GM23338 (cell line): Measurements from ENCODE around the gene ANP32D. TPM values are rescaled to one million over a fixed set of nuclear protein-coding genes. Genes with fewer than 3 reads are reported as not detected.

ENCODE experiments used
- ATAC-seq: fragments of 200-7000 bp; cut with Tn5 transposase; 3 replicates; pipeline ENCODE4 v1.9.1; 2020
- DNase-seq: peaks from one replicate; pipeline ENCODE4 v3.0.0-alpha.2; 2015; ENCODE audit warnings: low spot score
- H2AFZ ChIP-seq: fragments of 200-600 bp; sonication (generic); 2 replicates; pipeline ENCODE4 v1.8.0; 2016; ENCODE audit warnings: antibody characterized with exemption, mild to moderate bottlenecking, moderate library complexity
- H3F3A ChIP-seq: fragments of 200-600 bp; sonication (generic); replicated peaks from 2 replicates; pipeline ENCODE4 v1.8.0; 2017; ENCODE audit warnings: antibody characterized with exemption, mixed run types, low read depth
- H3K27ac ChIP-seq: fragments of 200-600 bp; sonication (generic); 2 replicates; pipeline ENCODE4 v1.6.1; 2016; ENCODE audit warnings: low read depth
- H3K27me3 ChIP-seq: fragments of 200-600 bp; sonication (generic); 2 replicates; pipeline ENCODE4 v1.8.0; 2016; ENCODE audit warnings: mild to moderate bottlenecking, mixed run types, moderate library complexity; ENCODE audit not compliant: insufficient read depth
- H3K36me3 ChIP-seq: fragments of 200-600 bp; sonication (generic); 2 replicates; pipeline ENCODE4 v1.8.0; 2016; ENCODE audit warnings: mild to moderate bottlenecking; ENCODE audit not compliant: insufficient read depth
- H3K4me1 ChIP-seq: fragments of 200-600 bp; sonication (generic); 2 replicates; pipeline ENCODE4 v1.8.0; 2016; ENCODE audit warnings: mild to moderate bottlenecking, moderate library complexity; ENCODE audit not compliant: insufficient read depth
- H3K4me2 ChIP-seq: fragments of 200-600 bp; sonication (generic); 2 replicates; pipeline ENCODE4 v1.7.1; 2017; ENCODE audit warnings: mixed run types
- H3K4me3 ChIP-seq: fragments of 200-600 bp; sonication (generic); 2 replicates; pipeline ENCODE4 v1.6.1; 2016; ENCODE audit warnings: mixed run types
- H3K79me2 ChIP-seq: fragments of 200-600 bp; sonication (generic); replicated peaks from 2 replicates; pipeline ENCODE4 v1.8.0; 2017; ENCODE audit warnings: mild to moderate bottlenecking; ENCODE audit not compliant: insufficient read depth
- H3K9me2 ChIP-seq: fragments of 200-600 bp; sonication (generic); 2 replicates; pipeline ENCODE4 v1.8.0; 2017; ENCODE audit not compliant: insufficient read depth
- H4K20me1 ChIP-seq: fragments of 200-600 bp; sonication (generic); replicated peaks from 2 replicates; pipeline ENCODE4 v1.8.0; 2017; ENCODE audit warnings: mild to moderate bottlenecking; ENCODE audit not compliant: insufficient read depth
- H3K27ac Mint-ChIP-seq: 2 replicates; pipeline ENCODE4 v1.8.0; 2020; ENCODE audit warnings: inconsistent platforms, mild to moderate bottlenecking, moderate library complexity, mixed read lengths
- H3K27me3 Mint-ChIP-seq: 3 replicates; pipeline ENCODE4 v1.8.0; 2022; ENCODE audit warnings: low read depth, mild to moderate bottlenecking, moderate library complexity, mixed read lengths, inconsistent platforms; ENCODE audit not compliant: insufficient read depth, poor library complexity
- H3K36me3 Mint-ChIP-seq: 3 replicates; pipeline ENCODE4 v1.8.0; 2021; ENCODE audit warnings: low read depth, mild to moderate bottlenecking, inconsistent platforms, moderate library complexity, mixed read lengths
- H3K4me1 Mint-ChIP-seq: 3 replicates; pipeline ENCODE4 v1.8.0; 2020; ENCODE audit warnings: mild to moderate bottlenecking, inconsistent platforms, mixed read lengths
- H3K4me3 Mint-ChIP-seq: 3 replicates; pipeline ENCODE4 v1.8.0; 2021; ENCODE audit warnings: moderate library complexity, mild to moderate bottlenecking, inconsistent platforms, mixed read lengths
- H3K9me3 Mint-ChIP-seq: 3 replicates; pipeline ENCODE4 v1.8.0; 2020; ENCODE audit warnings: moderate library complexity, mild to moderate bottlenecking, inconsistent platforms, mixed read lengths
- ETS1 ChIP-seq: IDR thresholded peaks from 2 replicates; pipeline ENCODE4 v1.6.1; 2016; ENCODE audit warnings: antibody characterized with exemption
- EZH2phosphoT487 ChIP-seq: fragments of 200-600 bp; sonication (generic); IDR thresholded peaks from one replicate; pipeline ENCODE4 v1.8.1; 2018; ENCODE audit warnings: antibody characterized with exemption; ENCODE audit not compliant: unreplicated experiment
- JUNB ChIP-seq: IDR thresholded peaks from one replicate; pipeline ENCODE4 v1.6.1; 2016; ENCODE audit warnings: antibody characterized with exemption; ENCODE audit not compliant: unreplicated experiment
- POLR2AphosphoS5 ChIP-seq: IDR thresholded peaks from 2 replicates; pipeline ENCODE4 v1.6.1; 2016; ENCODE audit warnings: antibody characterized with exemption, low read depth
- STAT1 ChIP-seq: IDR thresholded peaks from one replicate; pipeline ENCODE4 v1.6.1; 2016; ENCODE audit warnings: antibody characterized with exemption; ENCODE audit not compliant: unreplicated experiment
- ZNF331 ChIP-seq: fragments of 250-450 bp; sonication (Bioruptor Pico); IDR thresholded peaks from 2 replicates; pipeline ENCODE4 v1.5.0; 2020; ENCODE audit warnings: low read depth, mild to moderate bottlenecking, moderate library complexity
- polyA plus RNA-seq: library from polyadenylated mRNA; unstranded; fragments of >200 nt; fragmentation: Nextera tagmentation; extraction: Ambion mirVana; gene quantifications from 2 replicates; pipeline ENCODE4 v1.2.1, GENCODE V29; 2016
- total RNA-seq: library from RNA; depleted of rRNA; stranded (reverse); fragments of >200 nt; shearing (Covaris generic); gene quantifications from 2 replicates; pipeline ENCODE4 v1.2.3, GENCODE V29; 2014
- TF ChIP-seq, protein P1 (sequence below): IDR thresholded peaks from one replicate; pipeline ENCODE4 v1.6.1; 2018; ENCODE audit warnings: antibody characterized with exemption; ENCODE audit not compliant: unreplicated experiment
- TF ChIP-seq, protein P2 (sequence below): fragments of 250-450 bp; sonication (Bioruptor Pico); IDR thresholded peaks from 2 replicates; pipeline ENCODE4 v1.5.0; 2020; ENCODE audit warnings: mild to moderate bottlenecking, moderate library complexity

ANP32D gene
- total and polyA plus RNA-seq, 2 experiments from 2014 or later, result not detected

GRCh38 chr12:48482930-48483329, 10.6 kb downstream of the ANP32D start:
- H3K27ac Mint-ChIP-seq, result no peak overlapping the region

More at GRCh38 chr12:48482930-48483329, 10.6 kb downstream of the ANP32D start:
- H3K4me3 Mint-ChIP-seq, result no peak overlapping the region
- no peak overlapping the region for H2AFZ ChIP-seq
- peaks cover 4% of the 10 kb centered on the region; the same call in 1 of the 2 replicates for H3K9me2 ChIP-seq
- no peak overlapping the region for H3K27ac ChIP-seq
- peaks cover 3% of the 10 kb centered on the region for H3K27me3 Mint-ChIP-seq
- H3K36me3 Mint-ChIP-seq, result no peaks in the 10 kb centered on the region
- H3K4me2 ChIP-seq, result no peak overlapping the region
- H4K20me1 ChIP-seq, result no peaks in the 10 kb centered on the region
- peaks cover 4% of the 10 kb centered on the region; the same call in 2 of the 3 replicates for H3K4me1 Mint-ChIP-seq
- H3K4me3 ChIP-seq, result no peak overlapping the region
- DNase-seq (no peak), ATAC-seq (no peak)
- no peaks in the 10 kb centered on the region for H3K79me2 ChIP-seq
- no peaks in the 10 kb centered on the region for H3F3A ChIP-seq
- H3K27me3 ChIP-seq, result no peaks in the 10 kb centered on the region
- H3K4me1 ChIP-seq, result no peaks in the 10 kb centered on the region
- TF ChIP-seq ETS1 (no peak), JUNB (no peak), STAT1 (no peak), EZH2phosphoT487 (no peak), POLR2AphosphoS5 (no peak), ZNF331 (CRISPR knock-in tag) (no peak)
- TF ChIP-seq, protein P1, sequence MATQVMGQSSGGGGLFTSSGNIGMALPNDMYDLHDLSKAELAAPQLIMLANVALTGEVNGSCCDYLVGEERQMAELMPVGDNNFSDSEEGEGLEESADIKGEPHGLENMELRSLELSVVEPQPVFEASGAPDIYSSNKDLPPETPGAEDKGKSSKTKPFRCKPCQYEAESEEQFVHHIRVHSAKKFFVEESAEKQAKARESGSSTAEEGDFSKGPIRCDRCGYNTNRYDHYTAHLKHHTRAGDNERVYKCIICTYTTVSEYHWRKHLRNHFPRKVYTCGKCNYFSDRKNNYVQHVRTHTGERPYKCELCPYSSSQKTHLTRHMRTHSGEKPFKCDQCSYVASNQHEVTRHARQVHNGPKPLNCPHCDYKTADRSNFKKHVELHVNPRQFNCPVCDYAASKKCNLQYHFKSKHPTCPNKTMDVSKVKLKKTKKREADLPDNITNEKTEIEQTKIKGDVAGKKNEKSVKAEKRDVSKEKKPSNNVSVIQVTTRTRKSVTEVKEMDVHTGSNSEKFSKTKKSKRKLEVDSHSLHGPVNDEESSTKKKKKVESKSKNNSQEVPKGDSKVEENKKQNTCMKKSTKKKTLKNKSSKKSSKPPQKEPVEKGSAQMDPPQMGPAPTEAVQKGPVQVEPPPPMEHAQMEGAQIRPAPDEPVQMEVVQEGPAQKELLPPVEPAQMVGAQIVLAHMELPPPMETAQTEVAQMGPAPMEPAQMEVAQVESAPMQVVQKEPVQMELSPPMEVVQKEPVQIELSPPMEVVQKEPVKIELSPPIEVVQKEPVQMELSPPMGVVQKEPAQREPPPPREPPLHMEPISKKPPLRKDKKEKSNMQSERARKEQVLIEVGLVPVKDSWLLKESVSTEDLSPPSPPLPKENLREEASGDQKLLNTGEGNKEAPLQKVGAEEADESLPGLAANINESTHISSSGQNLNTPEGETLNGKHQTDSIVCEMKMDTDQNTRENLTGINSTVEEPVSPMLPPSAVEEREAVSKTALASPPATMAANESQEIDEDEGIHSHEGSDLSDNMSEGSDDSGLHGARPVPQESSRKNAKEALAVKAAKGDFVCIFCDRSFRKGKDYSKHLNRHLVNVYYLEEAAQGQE, result no peak
- TF ChIP-seq, protein P2, sequence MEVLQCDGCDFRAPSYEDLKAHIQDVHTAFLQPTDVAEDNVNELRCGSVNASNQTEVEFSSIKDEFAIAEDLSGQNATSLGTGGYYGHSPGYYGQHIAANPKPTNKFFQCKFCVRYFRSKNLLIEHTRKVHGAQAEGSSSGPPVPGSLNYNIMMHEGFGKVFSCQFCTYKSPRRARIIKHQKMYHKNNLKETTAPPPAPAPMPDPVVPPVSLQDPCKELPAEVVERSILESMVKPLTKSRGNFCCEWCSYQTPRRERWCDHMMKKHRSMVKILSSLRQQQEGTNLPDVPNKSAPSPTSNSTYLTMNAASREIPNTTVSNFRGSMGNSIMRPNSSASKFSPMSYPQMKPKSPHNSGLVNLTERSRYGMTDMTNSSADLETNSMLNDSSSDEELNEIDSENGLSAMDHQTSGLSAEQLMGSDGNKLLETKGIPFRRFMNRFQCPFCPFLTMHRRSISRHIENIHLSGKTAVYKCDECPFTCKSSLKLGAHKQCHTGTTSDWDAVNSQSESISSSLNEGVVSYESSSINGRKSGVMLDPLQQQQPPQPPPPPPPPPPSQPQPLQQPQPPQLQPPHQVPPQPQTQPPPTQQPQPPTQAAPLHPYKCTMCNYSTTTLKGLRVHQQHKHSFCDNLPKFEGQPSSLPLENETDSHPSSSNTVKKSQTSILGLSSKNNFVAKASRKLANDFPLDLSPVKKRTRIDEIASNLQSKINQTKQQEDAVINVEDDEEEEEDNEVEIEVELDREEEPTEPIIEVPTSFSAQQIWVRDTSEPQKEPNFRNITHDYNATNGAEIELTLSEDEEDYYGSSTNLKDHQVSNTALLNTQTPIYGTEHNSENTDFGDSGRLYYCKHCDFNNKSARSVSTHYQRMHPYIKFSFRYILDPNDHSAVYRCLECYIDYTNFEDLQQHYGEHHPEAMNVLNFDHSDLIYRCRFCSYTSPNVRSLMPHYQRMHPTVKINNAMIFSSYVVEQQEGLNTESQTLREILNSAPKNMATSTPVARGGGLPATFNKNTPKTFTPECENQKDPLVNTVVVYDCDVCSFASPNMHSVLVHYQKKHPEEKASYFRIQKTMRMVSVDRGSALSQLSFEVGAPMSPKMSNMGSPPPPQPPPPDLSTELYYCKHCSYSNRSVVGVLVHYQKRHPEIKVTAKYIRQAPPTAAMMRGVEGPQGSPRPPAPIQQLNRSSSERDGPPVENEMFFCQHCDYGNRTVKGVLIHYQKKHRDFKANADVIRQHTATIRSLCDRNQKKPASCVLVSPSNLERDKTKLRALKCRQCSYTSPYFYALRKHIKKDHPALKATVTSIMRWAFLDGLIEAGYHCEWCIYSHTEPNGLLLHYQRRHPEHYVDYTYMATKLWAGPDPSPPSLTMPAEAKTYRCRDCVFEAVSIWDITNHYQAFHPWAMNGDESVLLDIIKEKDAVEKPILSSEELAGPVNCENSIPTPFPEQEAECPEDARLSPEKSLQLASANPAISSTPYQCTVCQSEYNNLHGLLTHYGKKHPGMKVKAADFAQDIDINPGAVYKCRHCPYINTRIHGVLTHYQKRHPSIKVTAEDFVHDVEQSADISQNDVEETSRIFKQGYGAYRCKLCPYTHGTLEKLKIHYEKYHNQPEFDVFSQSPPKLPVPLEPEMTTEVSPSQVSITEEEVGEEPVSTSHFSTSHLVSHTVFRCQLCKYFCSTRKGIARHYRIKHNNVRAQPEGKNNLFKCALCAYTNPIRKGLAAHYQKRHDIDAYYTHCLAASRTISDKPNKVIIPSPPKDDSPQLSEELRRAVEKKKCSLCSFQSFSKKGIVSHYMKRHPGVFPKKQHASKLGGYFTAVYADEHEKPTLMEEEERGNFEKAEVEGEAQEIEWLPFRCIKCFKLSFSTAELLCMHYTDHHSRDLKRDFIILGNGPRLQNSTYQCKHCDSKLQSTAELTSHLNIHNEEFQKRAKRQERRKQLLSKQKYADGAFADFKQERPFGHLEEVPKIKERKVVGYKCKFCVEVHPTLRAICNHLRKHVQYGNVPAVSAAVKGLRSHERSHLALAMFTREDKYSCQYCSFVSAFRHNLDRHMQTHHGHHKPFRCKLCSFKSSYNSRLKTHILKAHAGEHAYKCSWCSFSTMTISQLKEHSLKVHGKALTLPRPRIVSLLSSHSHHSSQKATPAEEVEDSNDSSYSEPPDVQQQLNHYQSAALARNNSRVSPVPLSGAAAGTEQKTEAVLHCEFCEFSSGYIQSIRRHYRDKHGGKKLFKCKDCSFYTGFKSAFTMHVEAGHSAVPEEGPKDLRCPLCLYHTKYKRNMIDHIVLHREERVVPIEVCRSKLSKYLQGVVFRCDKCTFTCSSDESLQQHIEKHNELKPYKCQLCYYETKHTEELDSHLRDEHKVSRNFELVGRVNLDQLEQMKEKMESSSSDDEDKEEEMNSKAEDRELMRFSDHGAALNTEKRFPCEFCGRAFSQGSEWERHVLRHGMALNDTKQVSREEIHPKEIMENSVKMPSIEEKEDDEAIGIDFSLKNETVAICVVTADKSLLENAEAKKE, result no peak
- H3K36me3 ChIP-seq, result no peaks in the 10 kb centered on the region; the same call in 1 of the 2 replicates
- H3K9me3 Mint-ChIP-seq, result peaks cover 14% of the 10 kb centered on the region; the same call in 2 of the 3 replicates
